Right lobe of liver (tissue), 6 donors: ENCODE data around the gene AIG1. TPM values are rescaled to one million over a fixed set of nuclear protein-coding genes. Genes with fewer than 3 reads are reported as not detected.

ENCODE experiments used
- ATAC-seq, 4 donors: fragments of 200-7000 bp; cut with Tn5 transposase; one replicate each; pipeline ENCODE4 v1.9.1; 2020; ENCODE audit warnings: mild to moderate bottlenecking in 4 of 4, moderate library complexity in 4 of 4
- DNase-seq, 3 donors: peaks; one replicate each; pipeline ENCODE4 v3.0.0-alpha.2; 2020
- H3K27ac ChIP-seq, 3 donors: fragments of 200-600 bp; one replicate each; pipeline ENCODE4 v1.8.0; 2022
- H3K27me3 ChIP-seq, 2 donors: fragments of 200-600 bp; one replicate each; pipeline ENCODE4 v1.8.0; 2022
- H3K36me3 ChIP-seq, 4 donors: fragments of 200-600 bp; sonication (generic) in 1 of 4; one replicate each; pipeline versions ENCODE4 v1.5.1 to v1.8.0; 2017 to 2022; ENCODE audit warnings: control low read depth in 1 of 4
- H3K4me1 ChIP-seq, 4 donors: fragments of 200-600 bp; sonication (generic) in 1 of 4; one replicate each; pipeline versions ENCODE4 v1.5.1 to v1.8.0; 2017 to 2022; ENCODE audit warnings: control low read depth in 1 of 4
- H3K4me3 ChIP-seq, 3 donors: fragments of 200-600 bp; one replicate each; pipeline ENCODE4 v1.8.0; 2022
- H3K9me3 ChIP-seq, 4 donors: fragments of 200-600 bp; sonication (generic) in 1 of 4; one replicate each; pipeline versions ENCODE4 v1.5.1 to v1.8.0; 2017 to 2022; ENCODE audit warnings: control low read depth in 1 of 4
- POLR2A ChIP-seq: fragments of 450-650 bp; IDR thresholded peaks from one replicate; pipeline ENCODE4 v1.6.1; 2017; ENCODE audit warnings: antibody characterized with exemption, mild to moderate bottlenecking
- WGBS: methylation state at CpG from one replicate; pipeline ENCODE4 v1.1.6; 2018; ENCODE audit warnings: low coverage, low lambda C conversion rate; ENCODE audit not compliant: insufficient coverage; ENCODE audit errors: missing lambda C conversion rate; 5-methylcytosine and 5-hydroxymethylcytosine counted together
- intact Hi-C, 2 donors: fragments of 100-400 bp; cut with DNase I; formaldehyde crosslinking; loops; one replicate each; pipeline versions ENCODE4 v1.11.2 to v1.14.1; 2022
- total RNA-seq, 6 experiments: library from RNA; depleted of rRNA in 2 of 6; stranded (reverse); fragments of >200 nt in 2 of 6; fragmentation: NEBNext Ultra II Directional in 3 of 6; extraction: Animal tissue kit (Norgen Biotek cat#: 25700) in 3 of 6; gene quantifications; one replicate each; pipeline versions ENCODE4 v1.1.0 to v1.2.4, GENCODE V29; 2016 to 2023
- TF ChIP-seq, protein P1 (sequence below), 4 donors: fragments of 200-600 bp in 3 of 4; fragments of 450-650 bp in 1 of 4; IDR thresholded peaks; one replicate each; pipeline versions ENCODE4 v1.5.1 to v1.8.0; 2016 to 2022; ENCODE audit warnings: antibody characterized with exemption in 4 of 4, mild to moderate bottlenecking in 2 of 4
- donor health status: DM: no; HTN: yes; CAD: no.
- donor health status: DM: no; HTN: no; CAD: no.
- donor health status: DM: no; HTN: no; CAD: no.
- donor health status: DM: no; HTN: yes; CAD: no.
- donor health status: DM: no; HTN: yes; CAD: no.

Gene AIG1
- total RNA-seq, 6 experiments from 2014 or later = 81.4 to 151 (median 111) TPM

- H3K27ac ChIP-seq = peak overlapping the region in 1 of 3 donors; percentile 74
- peaks cover 0 to 32% (median 11%) of the 10 kb centered on the region in 4 donors for H3K4me1 ChIP-seq
- no peak for DNase-seq
- 80% methylated on average over 4 of the region's 4 CpGs for WGBS
- H3K36me3 ChIP-seq = no peaks in the 10 kb centered on the region
- intact Hi-C loops = no loop called here
- H3K27me3 ChIP-seq = no peaks in the 10 kb centered on the region
- H3K4me3 ChIP-seq = no peak overlapping the region
- no peak for ATAC-seq
- H3K9me3 ChIP-seq = no peaks in the 10 kb centered on the region
- no peak for TF ChIP-seq POLR2A
- TF ChIP-seq, protein P1, sequence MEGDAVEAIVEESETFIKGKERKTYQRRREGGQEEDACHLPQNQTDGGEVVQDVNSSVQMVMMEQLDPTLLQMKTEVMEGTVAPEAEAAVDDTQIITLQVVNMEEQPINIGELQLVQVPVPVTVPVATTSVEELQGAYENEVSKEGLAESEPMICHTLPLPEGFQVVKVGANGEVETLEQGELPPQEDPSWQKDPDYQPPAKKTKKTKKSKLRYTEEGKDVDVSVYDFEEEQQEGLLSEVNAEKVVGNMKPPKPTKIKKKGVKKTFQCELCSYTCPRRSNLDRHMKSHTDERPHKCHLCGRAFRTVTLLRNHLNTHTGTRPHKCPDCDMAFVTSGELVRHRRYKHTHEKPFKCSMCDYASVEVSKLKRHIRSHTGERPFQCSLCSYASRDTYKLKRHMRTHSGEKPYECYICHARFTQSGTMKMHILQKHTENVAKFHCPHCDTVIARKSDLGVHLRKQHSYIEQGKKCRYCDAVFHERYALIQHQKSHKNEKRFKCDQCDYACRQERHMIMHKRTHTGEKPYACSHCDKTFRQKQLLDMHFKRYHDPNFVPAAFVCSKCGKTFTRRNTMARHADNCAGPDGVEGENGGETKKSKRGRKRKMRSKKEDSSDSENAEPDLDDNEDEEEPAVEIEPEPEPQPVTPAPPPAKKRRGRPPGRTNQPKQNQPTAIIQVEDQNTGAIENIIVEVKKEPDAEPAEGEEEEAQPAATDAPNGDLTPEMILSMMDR (IDR thresholded peaks at IDR 0.05) = no peak
These were observed 48.5 kb downstream of the AIG1 start for GRCh38 chr6:143109196-143109595.

DNA sequence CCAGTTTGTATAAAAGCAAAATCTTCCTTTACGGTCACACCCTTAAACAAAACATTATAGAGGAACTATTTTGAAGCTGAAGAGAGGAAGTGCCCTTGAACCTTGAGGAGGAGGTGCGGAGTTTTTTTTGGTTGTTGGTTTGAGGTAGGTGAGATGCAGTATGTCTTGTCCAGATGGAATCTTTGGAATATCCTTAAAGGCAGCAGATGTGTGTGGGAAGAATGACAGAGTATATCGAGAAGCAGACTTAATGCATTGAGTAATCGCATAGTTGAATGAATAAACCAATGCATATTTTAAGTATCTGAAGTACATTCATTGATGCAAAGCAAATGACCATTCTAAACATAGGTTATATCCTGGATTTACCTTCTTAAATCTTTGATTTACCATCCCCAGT is 49.9 kb downstream of the AIG1 start:
- Histone ChIP-seq H3K4me3 (no peak overlapping the region), H3K9me3 (no peaks in the 10 kb centered on the region), H3K27me3 (no peaks in the 10 kb centered on the region), H3K4me1 (peaks cover 0 to 32% (median 11%) of the 10 kb centered on the region in 4 donors), H3K36me3 (no peaks in the 10 kb centered on the region), H3K27ac (no peak overlapping the region)
- no peak for DNase-seq
- intact Hi-C loops = loop anchor here in 1 of 2 donors (10.0 kb wide), 1 partner anchor 46 kb away; the partner anchor contains the start of gene AIG1
- ATAC-seq = no peak
- TF ChIP-seq POLR2A = no peak
- TF ChIP-seq, protein P1 (IDR thresholded peaks at IDR 0.05) = no peak
- WGBS = 76% methylated on average over 4 of the region's 4 CpGs

GRCh38 chr6:143110996-143111395 is 50.3 kb downstream of the AIG1 start:
- 94% methylated on average over 1 of the region's 1 CpG for WGBS
- no peak overlapping the region for H3K4me3 ChIP-seq
- intact Hi-C loops = loop anchor here in 1 of 2 donors (10.0 kb wide), 1 partner anchor 46 kb away; the partner anchor contains the start of gene AIG1
- no peaks in the 10 kb centered on the region for H3K9me3 ChIP-seq
- ATAC-seq = no peak
- H3K27ac ChIP-seq = no peak overlapping the region
- H3K27me3 ChIP-seq = no peaks in the 10 kb centered on the region
- H3K4me1 ChIP-seq = peaks cover 0 to 32% (median 11%) of the 10 kb centered on the region in 4 donors
- TF ChIP-seq POLR2A = no peak
- TF ChIP-seq, protein P1 (IDR thresholded peaks at IDR 0.05) = no peak
- H3K36me3 ChIP-seq = no peaks in the 10 kb centered on the region
- DNase-seq = no peak

GRCh38 chr6:143111443-143111842 is 50.8 kb downstream of the AIG1 start:
- no peak for ATAC-seq
- H3K36me3 ChIP-seq = no peaks in the 10 kb centered on the region
- no peaks in the 10 kb centered on the region for H3K9me3 ChIP-seq
- no peak for DNase-seq
- H3K4me3 ChIP-seq = no peak overlapping the region
- intact Hi-C loops = loop anchor here in 1 of 2 donors (10.0 kb wide), 1 partner anchor 47 kb away; the partner anchor contains the start of gene AIG1
- no peak overlapping the region for H3K27ac ChIP-seq
- WGBS = 71% methylated on average over 4 of the region's 4 CpGs
- no peaks in the 10 kb centered on the region for H3K27me3 ChIP-seq
- peaks cover 0 to 32% (median 11%) of the 10 kb centered on the region in 4 donors for H3K4me1 ChIP-seq
- TF ChIP-seq, protein P1 (IDR thresholded peaks at IDR 0.05) = no peak
- no peak for TF ChIP-seq POLR2A
